Measurements from ENCODE around the gene RPS8. TPM values are rescaled to one million over a fixed set of nuclear protein-coding genes. Genes with fewer than 3 reads are reported as not detected.

The RPS8 gene
- total and polyA plus RNA-seq, 5 donors from 2014 or later = 805 to 1,739 (median 1,169) TPM

DNA sequence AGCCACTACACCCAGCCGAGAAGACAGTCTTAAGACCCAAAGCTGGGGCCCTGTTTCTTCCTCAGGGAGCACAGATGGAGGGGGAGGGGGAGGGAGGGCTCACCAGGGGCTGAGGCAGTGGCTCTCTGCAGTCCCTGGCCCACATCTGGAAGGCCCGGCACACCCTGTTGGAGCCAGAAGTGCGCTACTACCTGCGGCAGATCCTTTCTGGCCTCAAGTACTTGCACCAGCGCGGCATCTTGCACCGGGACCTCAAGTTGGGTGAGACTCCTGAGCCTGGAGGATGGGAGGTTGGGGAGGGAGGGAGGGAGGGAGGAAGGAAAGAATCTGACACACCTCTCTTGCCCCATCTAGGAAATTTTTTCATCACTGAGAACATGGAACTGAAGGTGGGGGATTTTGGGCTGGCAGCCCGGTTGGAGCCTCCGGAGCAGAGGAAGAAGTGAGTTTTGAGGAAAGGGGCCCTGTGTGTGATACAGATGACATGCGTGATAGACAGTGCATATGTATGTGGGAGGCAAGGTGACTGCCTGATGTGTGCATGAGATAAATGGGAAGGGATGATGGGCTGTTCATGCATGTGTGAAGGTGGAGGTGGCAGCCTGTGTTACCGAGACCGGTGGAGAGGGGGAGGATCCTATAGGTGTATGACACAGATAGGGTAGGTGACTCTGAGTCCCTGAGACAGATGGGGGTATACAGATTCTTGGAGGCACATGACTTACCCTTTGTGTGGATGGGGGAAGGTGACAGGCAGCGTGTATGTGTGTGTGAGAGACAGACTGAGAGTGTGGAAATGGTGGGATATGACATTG lies 26.4 kb downstream of the RPS8 start:
- DNase-seq (peak in 2 of 3 donors; percentile 43 to 56), ATAC-seq (ENCODE audit: low read depth in 2 of 2) (no peak)
- peaks cover 46% of the 10 kb centered on the region for H3K36me3 ChIP-seq (ENCODE audit: control insufficient read depth, insufficient read depth, low read length)
- H3K4me3 ChIP-seq (ENCODE audit: low read depth, low read length) = peak overlapping the region; percentile 92
- peaks cover 49% of the 10 kb centered on the region for H3K4me1 ChIP-seq (ENCODE audit: control insufficient read depth, insufficient read depth, low read length, poor library complexity, severe bottlenecking)
- H3K9me3 Mint-ChIP-seq = peaks cover 0 to 1% (median 0%) of the 10 kb centered on the region in 7 donors
- H3K27me3 ChIP-seq (ENCODE audit: control insufficient read depth, insufficient read depth, low read length) = no peaks in the 10 kb centered on the region
- peaks cover 28% of the 10 kb centered on the region for H3K36me3 Mint-ChIP-seq
- peak overlapping the region; percentile 89 for H3K27ac ChIP-seq (ENCODE audit: insufficient read depth, low read length, poor library complexity, severe bottlenecking)
- no peaks in the 10 kb centered on the region for H3K27me3 Mint-ChIP-seq
- H3K4me3 Mint-ChIP-seq = peak overlapping the region; percentile 93 to 98 (median 96)
- H3K4me1 Mint-ChIP-seq = peaks cover 4 to 52% (median 22%) of the 10 kb centered on the region in 4 donors
- H3K9me3 ChIP-seq (ENCODE audit: control insufficient read depth in 2 of 2, low read length in 2 of 2) = no peaks in the 10 kb centered on the region
- peak overlapping the region; percentile 90 to 97 (median 94) for H3K27ac Mint-ChIP-seq

DNA sequence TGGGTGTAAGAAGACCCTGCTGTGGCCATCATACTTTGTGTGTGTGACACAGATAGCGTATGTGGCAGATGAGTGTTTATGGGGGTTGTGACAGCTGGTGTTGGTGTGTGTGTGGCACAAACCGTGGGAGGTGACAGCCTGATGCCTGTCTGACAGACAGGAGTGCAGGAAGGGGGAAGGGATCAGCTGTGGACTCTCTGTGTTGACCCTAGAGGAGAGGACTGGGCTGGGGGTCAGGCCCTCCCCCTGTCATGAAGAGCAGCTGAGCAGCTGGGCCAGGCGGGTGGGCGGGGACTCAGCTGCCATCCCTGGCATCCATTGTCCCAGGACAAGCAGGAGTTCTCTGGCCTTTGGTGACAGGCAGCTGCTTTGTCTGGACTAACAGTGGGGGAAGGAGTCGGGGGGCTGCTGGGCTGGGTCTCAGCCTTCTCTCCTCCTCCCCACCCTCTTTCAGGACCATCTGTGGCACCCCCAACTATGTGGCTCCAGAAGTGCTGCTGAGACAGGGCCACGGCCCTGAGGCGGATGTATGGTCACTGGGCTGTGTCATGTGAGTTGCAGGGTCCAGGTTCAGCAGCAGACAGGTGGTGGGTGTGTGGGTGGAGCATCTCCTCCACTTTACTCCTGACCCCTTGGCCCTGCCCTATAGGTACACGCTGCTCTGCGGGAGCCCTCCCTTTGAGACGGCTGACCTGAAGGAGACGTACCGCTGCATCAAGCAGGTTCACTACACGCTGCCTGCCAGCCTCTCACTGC lies 27.1 kb downstream of the RPS8 start:
- H3K9me3 Mint-ChIP-seq = peaks cover 0 to 1% (median 0%) of the 10 kb centered on the region in 7 donors
- DNase-seq (no peak), ATAC-seq (ENCODE audit: low read depth in 2 of 2) (no peak)
- no peaks in the 10 kb centered on the region for H3K27me3 ChIP-seq (ENCODE audit: control insufficient read depth, insufficient read depth, low read length)
- peaks cover 57% of the 10 kb centered on the region for H3K4me1 ChIP-seq (ENCODE audit: control insufficient read depth, insufficient read depth, low read length, poor library complexity, severe bottlenecking)
- H3K9me3 ChIP-seq (ENCODE audit: control insufficient read depth in 2 of 2, low read length in 2 of 2) = no peaks in the 10 kb centered on the region
- H3K36me3 Mint-ChIP-seq = peaks cover 36% of the 10 kb centered on the region
- peak overlapping the region; percentile 92 for H3K4me3 ChIP-seq (ENCODE audit: low read depth, low read length)
- H3K4me3 Mint-ChIP-seq = peak overlapping the region; percentile 93 to 98 (median 96)
- H3K27ac ChIP-seq (ENCODE audit: insufficient read depth, low read length, poor library complexity, severe bottlenecking) = peak overlapping the region; percentile 52
- peaks cover 50% of the 10 kb centered on the region for H3K36me3 ChIP-seq (ENCODE audit: control insufficient read depth, insufficient read depth, low read length)
- H3K4me1 Mint-ChIP-seq = peaks cover 4 to 60% (median 24%) of the 10 kb centered on the region in 4 donors
- no peaks in the 10 kb centered on the region for H3K27me3 Mint-ChIP-seq
- H3K27ac Mint-ChIP-seq = peak overlapping the region; percentile 91 to 97 (median 94)

DNA sequence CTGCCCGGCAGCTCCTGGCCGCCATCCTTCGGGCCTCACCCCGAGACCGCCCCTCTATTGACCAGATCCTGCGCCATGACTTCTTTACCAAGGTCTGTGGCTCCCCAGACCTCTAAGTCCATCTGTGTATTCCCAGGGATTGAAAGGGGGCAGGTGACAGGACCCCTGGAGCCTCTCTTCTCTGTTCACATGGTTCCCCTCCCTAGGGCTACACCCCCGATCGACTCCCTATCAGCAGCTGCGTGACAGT lies 27.6 kb downstream of the RPS8 start:
- peaks cover 0 to 1% (median 0%) of the 10 kb centered on the region in 7 donors for H3K9me3 Mint-ChIP-seq
- peak overlapping the region; percentile 91 to 96 (median 94) for H3K27ac Mint-ChIP-seq
- H3K27me3 ChIP-seq (ENCODE audit: control insufficient read depth, insufficient read depth, low read length) = no peaks in the 10 kb centered on the region
- H3K9me3 ChIP-seq (ENCODE audit: control insufficient read depth in 2 of 2, low read length in 2 of 2) = no peaks in the 10 kb centered on the region
- H3K4me1 ChIP-seq (ENCODE audit: control insufficient read depth, insufficient read depth, low read length, poor library complexity, severe bottlenecking) = peaks cover 62% of the 10 kb centered on the region
- no peaks in the 10 kb centered on the region for H3K27me3 Mint-ChIP-seq
- peaks cover 50% of the 10 kb centered on the region for H3K36me3 ChIP-seq (ENCODE audit: control insufficient read depth, insufficient read depth, low read length)
- DNase-seq = no peak
- no peak for ATAC-seq (ENCODE audit: low read depth in 2 of 2)
- peak overlapping the region; percentile 52 for H3K27ac ChIP-seq (ENCODE audit: insufficient read depth, low read length, poor library complexity, severe bottlenecking)
- peaks cover 4 to 65% (median 27%) of the 10 kb centered on the region in 4 donors for H3K4me1 Mint-ChIP-seq
- peak overlapping the region; percentile 87 to 98 (median 94) for H3K4me3 Mint-ChIP-seq
- H3K36me3 Mint-ChIP-seq = peaks cover 37% of the 10 kb centered on the region
- H3K4me3 ChIP-seq (ENCODE audit: low read depth, low read length) = peak overlapping the region; percentile 92

- ATAC-seq (ENCODE audit: low read depth in 2 of 2) (no peak), DNase-seq (no peak)
- Histone ChIP-seq H3K27me3 (ENCODE audit: control insufficient read depth, insufficient read depth, low read length) (no peaks in the 10 kb centered on the region), H3K4me3 (ENCODE audit: low read depth, low read length) (peak overlapping the region; percentile 92), H3K27ac (ENCODE audit: insufficient read depth, low read length, poor library complexity, severe bottlenecking) (peak overlapping the region; percentile 52), H3K36me3 (ENCODE audit: control insufficient read depth, insufficient read depth, low read length) (peaks cover 50% of the 10 kb centered on the region), H3K9me3 (ENCODE audit: control insufficient read depth in 2 of 2, low read length in 2 of 2) (no peaks in the 10 kb centered on the region), H3K4me1 (ENCODE audit: control insufficient read depth, insufficient read depth, low read length, poor library complexity, severe bottlenecking) (peaks cover 67% of the 10 kb centered on the region)
- H3K4me3 Mint-ChIP-seq = peak overlapping the region; percentile 87 to 98 (median 94)
- H3K9me3 Mint-ChIP-seq = peaks cover 0 to 1% (median 0%) of the 10 kb centered on the region in 7 donors
- peaks cover 4 to 69% (median 29%) of the 10 kb centered on the region in 4 donors for H3K4me1 Mint-ChIP-seq
- peaks cover 37% of the 10 kb centered on the region for H3K36me3 Mint-ChIP-seq
- H3K27me3 Mint-ChIP-seq = no peaks in the 10 kb centered on the region
- H3K27ac Mint-ChIP-seq = peak overlapping the region; percentile 91 to 96 (median 94)
Observed at GRCh38 chr1:44803312-44804095, 28.2 kb downstream of the RPS8 start.

- peaks cover 50% of the 10 kb centered on the region for H3K36me3 ChIP-seq (ENCODE audit: control insufficient read depth, insufficient read depth, low read length)
- peak overlapping the region in 2 of 4 donors; percentile 33 to 83 for H3K4me3 Mint-ChIP-seq
- peaks cover 0 to 1% (median 0%) of the 10 kb centered on the region in 7 donors for H3K9me3 Mint-ChIP-seq
- ATAC-seq (ENCODE audit: low read depth in 2 of 2) (no peak), DNase-seq (peak in 1 of 3 donors; percentile 29)
- peaks cover 41% of the 10 kb centered on the region for H3K36me3 Mint-ChIP-seq
- peaks cover 76% of the 10 kb centered on the region for H3K4me1 ChIP-seq (ENCODE audit: control insufficient read depth, insufficient read depth, low read length, poor library complexity, severe bottlenecking)
- peak overlapping the region; percentile 74 to 92 (median 80) for H3K27ac Mint-ChIP-seq
- H3K27me3 ChIP-seq (ENCODE audit: control insufficient read depth, insufficient read depth, low read length) = no peaks in the 10 kb centered on the region
- no peak overlapping the region for H3K27ac ChIP-seq (ENCODE audit: insufficient read depth, low read length, poor library complexity, severe bottlenecking)
- no peak overlapping the region for H3K4me3 ChIP-seq (ENCODE audit: low read depth, low read length)
- H3K27me3 Mint-ChIP-seq = peaks cover 7% of the 10 kb centered on the region
- H3K9me3 ChIP-seq (ENCODE audit: control insufficient read depth in 2 of 2, low read length in 2 of 2) = no peaks in the 10 kb centered on the region
- H3K4me1 Mint-ChIP-seq = peaks cover 9 to 80% (median 36%) of the 10 kb centered on the region in 4 donors
Observed at GRCh38 chr1:44805311-44806024, 30.1 kb downstream of the RPS8 start.

DNA sequence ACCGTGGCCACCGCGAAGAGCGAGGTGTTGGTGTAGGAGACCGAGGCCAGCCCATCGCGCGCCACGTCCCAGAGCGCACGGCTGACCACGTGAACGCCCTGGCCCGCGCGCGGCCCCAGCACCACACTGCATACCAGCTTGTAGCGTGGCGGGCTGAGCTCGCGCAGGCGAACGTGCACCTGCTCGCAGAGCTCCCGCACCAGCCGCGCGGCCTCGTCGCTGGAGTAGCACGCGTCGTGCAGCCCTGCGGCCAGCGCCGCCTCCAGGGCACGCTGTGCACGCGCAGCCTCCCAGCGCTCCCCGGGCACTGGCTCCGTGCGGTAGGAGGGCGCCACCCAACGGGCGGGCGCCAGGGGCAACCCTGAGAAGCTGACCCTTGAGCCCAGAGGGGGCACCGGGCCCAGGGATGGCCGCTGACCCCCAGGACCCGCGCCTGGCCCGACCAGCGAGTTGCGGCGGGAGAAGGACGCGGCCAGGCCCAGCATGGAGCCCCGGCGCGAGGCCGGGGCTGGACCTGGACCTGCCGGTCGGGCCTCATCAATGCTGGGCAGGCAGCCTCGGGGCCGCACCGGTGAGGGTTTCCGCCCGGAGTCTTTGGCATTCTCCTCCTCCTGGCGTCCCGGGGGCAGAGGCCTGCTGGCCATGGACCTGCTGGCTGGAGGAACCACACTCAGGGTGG lies 30.8 kb downstream of the RPS8 start:
- peaks cover 9 to 87% (median 39%) of the 10 kb centered on the region in 4 donors for H3K4me1 Mint-ChIP-seq
- Histone ChIP-seq H3K27ac (ENCODE audit: insufficient read depth, low read length, poor library complexity, severe bottlenecking) (peak overlapping the region; percentile 97), H3K27me3 (ENCODE audit: control insufficient read depth, insufficient read depth, low read length) (no peaks in the 10 kb centered on the region), H3K4me3 (ENCODE audit: low read depth, low read length) (no peak overlapping the region), H3K36me3 (ENCODE audit: control insufficient read depth, insufficient read depth, low read length) (peaks cover 50% of the 10 kb centered on the region), H3K9me3 (ENCODE audit: control insufficient read depth in 2 of 2, low read length in 2 of 2) (no peaks in the 10 kb centered on the region), H3K4me1 (ENCODE audit: control insufficient read depth, insufficient read depth, low read length, poor library complexity, severe bottlenecking) (peaks cover 83% of the 10 kb centered on the region)
- no peak for ATAC-seq (ENCODE audit: low read depth in 2 of 2)
- H3K27ac Mint-ChIP-seq = peak overlapping the region; percentile 99 to 100 (median 99)
- no peaks in the 10 kb centered on the region for H3K9me3 Mint-ChIP-seq
- peak overlapping the region in 1 of 4 donors; percentile 95 for H3K4me3 Mint-ChIP-seq
- peaks cover 7% of the 10 kb centered on the region for H3K27me3 Mint-ChIP-seq
- H3K36me3 Mint-ChIP-seq = peaks cover 38% of the 10 kb centered on the region
- DNase-seq = no peak

All from CD4-positive, CD25-positive, alpha-beta regulatory T cell (primary cell).